HG02623 (cell line): ENCODE data around the gene RPL13A.
"Not testable (repeated sequence)": the region's sequence is repeated elsewhere in the genome, so short reads cannot be mapped to it uniquely, and the experiment has no call there.

Experiments used
- ATAC-seq: cut with Tn5 transposase; IDR thresholded peaks from one replicate; pipeline ENCODE4 v1.9.1; 2021; ENCODE audit warnings: moderate library complexity; ENCODE audit not compliant: unreplicated experiment

The RPL13A gene

GRCh38 chr19:49487277-49488045, at the start of gene RPL13A:
Gene RPL13A (plus strand): TSS chr19:49487608. CDS start chr19:49487630, 22 bp downstream.
- peak; percentile 87 for ATAC-seq

GRCh38 chr19:49438261-49438660, 49.1 kb upstream of the RPL13A start:
- ATAC-seq: no peak

- ATAC-seq: no peak
Observed at GRCh38 chr19:49439836-49440235, 47.6 kb upstream of the RPL13A start.

- ATAC-seq: no peak
Observed at GRCh38 chr19:49440439-49441209, 46.8 kb upstream of the RPL13A start.

- ATAC-seq: no peak
Observed at GRCh38 chr19:49441210-49441959, 46.0 kb upstream of the RPL13A start, which contains the start of gene SLC17A7. Gene SLC17A7 (minus strand): TSS chr19:49441527. CDS start chr19:49441379, 148 bp downstream.

- no peak for ATAC-seq
Observed at GRCh38 chr19:49441960-49442350, 45.5 kb upstream of the RPL13A start.

- no peak for ATAC-seq
Observed at GRCh38 chr19:49442354-49442753, 45.1 kb upstream of the RPL13A start.

GRCh38 chr19:49442771-49443365, 44.5 kb upstream of the RPL13A start:
- ATAC-seq: peak; percentile 19

- ATAC-seq: peak; percentile 65
Observed at GRCh38 chr19:49443366-49444099, 43.9 kb upstream of the RPL13A start.

- not testable (repeated sequence) for ATAC-seq
Observed at GRCh38 chr19:49444100-49444700, 43.2 kb upstream of the RPL13A start.

GRCh38 chr19:49445997-49446396, 41.4 kb upstream of the RPL13A start:
- ATAC-seq: no peak

- ATAC-seq: no peak
Observed at GRCh38 chr19:49447485-49448431, 39.6 kb upstream of the RPL13A start.

GRCh38 chr19:49448432-49448786, 39.0 kb upstream of the RPL13A start:
- no peak for ATAC-seq

GRCh38 chr19:49450405-49450804, 37.0 kb upstream of the RPL13A start:
- ATAC-seq: no peak

GRCh38 chr19:49451430-49452181, 35.8 kb upstream of the RPL13A start, which contains the start of gene PIH1D1:
Gene PIH1D1 (minus strand): TSS chr19:49451814. CDS start chr19:49451574, 240 bp downstream.
- ATAC-seq: peak; percentile 39

- peak; percentile 83 for ATAC-seq
Observed at GRCh38 chr19:49453013-49453756, 34.2 kb upstream of the RPL13A start, which contains the start of gene ALDH16A1. Gene ALDH16A1 (plus strand): TSS chr19:49453225. CDS start chr19:49453332, 107 bp downstream.

GRCh38 chr19:49453757-49454240, 33.6 kb upstream of the RPL13A start:
- ATAC-seq: no peak
